DMS 273 treated with DMSO at 0.1 percent for 48 hours (cell line): ENCODE data around the gene NFKB1.
"Not testable (repeated sequence)": the region's sequence is repeated elsewhere in the genome, so short reads cannot be mapped to it uniquely, and the experiment has no call there.

Experiments
- DNase-seq: peaks from one replicate; lab custom pipeline; 2025; lab: John Stamatoyannopoulos, UW

Gene NFKB1

GRCh38 chr4:102567427-102567826 lies 66.3 kb downstream of the NFKB1 start:
- no peak for DNase-seq

GRCh38 chr4:102569200-102569599 lies 68.0 kb downstream of the NFKB1 start:
- no peak for DNase-seq

DNA sequence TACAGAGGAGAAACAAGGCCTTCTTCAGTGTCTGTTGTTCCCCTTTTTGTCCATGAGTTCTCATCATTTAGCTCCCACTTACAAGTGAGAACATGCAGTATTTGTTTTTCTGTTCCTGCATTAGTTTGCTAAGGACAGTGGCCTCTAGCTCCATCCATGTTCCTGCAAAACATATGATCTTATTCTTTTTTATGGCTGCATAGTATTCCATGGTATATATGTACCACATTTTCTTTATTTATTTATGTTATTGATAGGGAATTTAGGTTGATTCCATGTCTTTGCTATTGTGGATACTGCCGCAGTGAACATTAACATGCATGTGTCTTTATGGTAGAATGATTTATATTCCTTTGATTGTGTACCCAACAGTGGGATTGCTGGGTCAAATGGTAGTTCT lies 69.1 kb downstream of the NFKB1 start:
- DNase-seq = not testable (repeated sequence)

DNA sequence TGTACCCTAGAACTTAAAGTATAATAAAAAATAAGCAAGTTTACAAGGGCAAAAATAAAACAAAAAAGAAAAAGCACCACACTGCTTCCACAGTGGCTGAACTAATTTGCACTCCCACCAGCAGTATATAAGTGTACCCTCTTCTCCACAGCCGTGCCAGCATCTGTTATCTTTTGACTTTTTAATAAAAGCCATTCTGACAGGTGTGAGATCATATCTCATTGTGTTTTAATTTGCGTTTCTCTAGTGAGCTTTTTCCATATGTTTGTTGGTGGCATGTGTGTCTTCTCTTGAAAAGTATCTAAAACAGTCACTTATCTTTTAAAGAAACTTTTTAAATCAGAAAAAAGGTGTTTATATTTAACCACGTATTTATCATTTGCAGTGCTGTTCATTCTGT lies 71.3 kb downstream of the NFKB1 start:
- no peak for DNase-seq

GRCh38 chr4:102574317-102574716 lies 73.2 kb downstream of the NFKB1 start:
- no peak for DNase-seq

- DNase-seq = no peak
Observed at GRCh38 chr4:102575369-102576129, 74.4 kb downstream of the NFKB1 start.

DNA sequence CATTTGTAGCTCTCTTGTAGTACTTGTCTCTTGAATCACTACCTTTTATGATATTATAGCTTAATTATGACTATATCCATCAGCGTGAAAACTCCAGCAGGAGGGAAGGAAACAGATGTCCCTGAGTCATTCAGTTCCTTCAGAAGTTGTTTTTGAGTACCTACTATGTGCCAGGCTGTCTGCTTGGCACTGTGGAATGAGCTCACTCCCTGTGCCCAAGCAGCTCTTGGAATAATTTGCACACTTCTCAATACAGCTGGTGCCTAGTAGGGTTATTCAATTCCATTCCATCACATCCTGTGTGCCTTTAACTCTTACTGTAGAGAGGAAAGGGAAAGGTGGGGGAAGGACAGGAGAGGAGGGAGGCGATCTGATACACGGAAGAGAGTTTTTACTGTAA lies 77.1 kb downstream of the NFKB1 start:
- no peak for DNase-seq

- DNase-seq = no peak
Observed at GRCh38 chr4:102578819-102579218, 77.7 kb downstream of the NFKB1 start.

DNA sequence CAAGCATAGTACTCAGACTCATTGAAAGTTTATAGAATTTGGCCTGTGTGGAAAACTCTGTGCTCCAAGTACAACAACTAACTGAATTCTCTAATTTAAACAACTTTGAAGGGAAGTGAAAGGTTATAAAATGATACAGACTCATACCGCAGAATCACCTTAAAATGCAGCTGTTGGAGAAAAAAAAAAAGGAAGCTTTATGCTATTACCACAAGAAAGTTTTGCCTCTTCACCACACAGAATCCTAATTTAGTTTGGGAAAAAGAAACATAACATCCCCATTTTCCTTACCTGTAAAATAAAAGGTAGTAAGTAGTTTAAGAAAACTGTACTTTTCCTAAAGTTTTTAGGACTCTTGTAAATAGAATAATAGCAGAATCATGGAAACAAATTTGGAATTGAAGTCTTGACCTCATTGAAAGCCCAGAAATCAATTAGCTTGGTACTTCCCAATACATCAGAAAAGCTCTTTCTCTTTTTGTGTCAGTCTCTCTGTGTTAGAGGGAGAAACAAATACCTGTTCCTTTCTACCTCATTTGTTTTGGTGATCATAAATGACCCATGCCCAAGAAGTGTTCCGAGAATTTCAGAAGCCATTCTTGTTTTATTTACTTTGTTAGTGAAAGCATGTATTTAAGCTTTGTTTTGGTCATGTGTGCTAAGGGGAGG lies 78.8 kb downstream of the NFKB1 start:
- no peak for DNase-seq

- DNase-seq = no peak
Observed at GRCh38 chr4:102580463-102580842, 79.3 kb downstream of the NFKB1 start.

DNA sequence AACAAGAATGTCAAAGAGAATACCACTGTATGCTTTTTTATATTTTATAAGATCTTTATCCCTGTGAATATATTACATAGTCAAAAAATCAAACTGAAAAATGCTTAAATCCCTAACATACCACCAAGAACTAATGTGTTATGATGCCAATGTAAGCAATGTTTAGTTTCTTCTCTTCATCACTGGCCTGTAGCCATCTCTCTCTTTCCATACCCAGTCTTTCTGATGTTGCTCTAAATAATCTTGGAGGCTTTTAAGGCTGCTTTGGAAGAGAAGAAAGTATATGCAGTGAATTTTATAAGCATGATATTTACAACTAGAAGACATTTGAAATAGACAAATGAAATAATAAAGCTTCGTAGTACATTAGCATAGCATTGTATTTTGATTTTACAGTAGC lies 82.9 kb downstream of the NFKB1 start:
- DNase-seq = no peak

DNA sequence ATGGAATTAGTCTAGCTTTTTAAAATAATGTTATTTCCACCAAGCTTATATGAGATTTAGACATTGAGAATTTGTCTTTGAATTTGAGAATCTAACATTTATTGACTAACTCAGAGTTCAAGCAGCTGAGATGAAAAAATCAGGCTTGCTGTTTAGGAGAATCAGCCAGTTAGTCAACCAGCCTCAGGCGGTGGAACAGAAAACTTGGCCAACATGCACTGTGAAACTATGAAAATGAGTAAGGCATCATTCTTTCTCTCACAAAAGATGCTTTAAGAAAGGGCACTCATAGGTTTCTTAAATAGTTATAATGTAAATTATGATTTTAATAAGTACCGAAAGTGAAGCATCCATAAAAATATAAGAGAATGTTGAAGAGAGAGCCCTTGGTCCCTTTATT lies 84.2 kb downstream of the NFKB1 start:
- no peak for DNase-seq

- no peak for DNase-seq
Observed at GRCh38 chr4:102586002-102586643, 85.0 kb downstream of the NFKB1 start.

DNA sequence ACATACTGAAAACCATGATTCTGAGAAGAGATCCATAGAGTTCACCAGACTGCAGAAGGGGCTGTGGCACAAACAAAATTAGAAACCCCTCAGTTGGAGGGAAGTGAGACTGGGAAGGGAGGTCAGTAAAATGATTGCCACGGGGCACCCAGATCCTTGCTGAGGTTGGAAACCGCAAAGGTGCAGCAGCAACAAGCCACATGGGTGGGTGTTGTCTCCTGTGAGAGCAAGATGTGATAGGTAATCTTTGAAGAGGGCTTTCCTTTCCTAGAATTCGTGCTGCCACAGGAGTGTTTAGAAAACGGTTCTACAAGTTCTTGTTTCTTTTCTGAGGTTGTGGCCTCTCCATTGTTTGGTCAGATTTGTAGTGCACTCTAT lies 85.5 kb downstream of the NFKB1 start:
- DNase-seq = no peak

- DNase-seq = no peak
Observed at GRCh38 chr4:102589743-102590142, 88.6 kb downstream of the NFKB1 start.

DNA sequence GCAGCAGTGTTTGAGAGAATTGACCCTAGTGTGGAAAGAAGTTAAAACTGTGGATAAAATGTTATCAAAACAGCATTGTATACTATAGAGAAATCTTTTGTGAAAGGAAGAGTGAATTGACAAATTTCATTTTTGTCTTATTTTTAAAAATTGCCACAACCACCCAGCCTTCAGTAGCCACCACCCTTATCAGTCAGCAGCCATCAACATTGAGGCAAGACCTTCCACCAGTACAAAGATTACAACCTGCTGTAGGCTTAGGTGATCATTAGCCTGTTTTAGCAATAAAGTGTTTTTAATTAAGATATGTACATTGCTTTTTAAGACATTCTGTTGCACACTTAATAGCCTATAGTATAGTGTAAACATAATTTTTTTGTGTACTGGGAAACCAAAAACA lies 91.1 kb downstream of the NFKB1 start:
- no peak for DNase-seq

DNA sequence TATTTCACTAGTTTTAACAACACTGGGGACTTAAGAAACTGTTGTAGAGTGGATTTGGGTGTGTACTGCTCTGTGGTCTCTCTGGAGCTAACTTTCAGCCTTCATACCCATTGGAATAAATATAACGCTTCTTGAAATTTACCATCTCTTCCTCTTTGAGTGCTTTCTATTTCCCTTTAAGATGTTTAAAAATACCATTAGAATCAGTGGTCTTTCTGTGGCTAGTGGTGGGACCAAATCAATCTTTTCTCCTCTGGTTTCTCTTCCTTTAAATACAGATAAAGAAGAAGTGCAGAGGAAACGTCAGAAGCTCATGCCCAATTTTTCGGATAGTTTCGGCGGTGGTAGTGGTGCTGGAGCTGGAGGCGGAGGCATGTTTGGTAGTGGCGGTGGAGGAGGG lies 92.0 kb downstream of the NFKB1 start:
- no peak for DNase-seq

GRCh38 chr4:102594000-102594399 lies 92.8 kb downstream of the NFKB1 start:
- no peak for DNase-seq

DNA sequence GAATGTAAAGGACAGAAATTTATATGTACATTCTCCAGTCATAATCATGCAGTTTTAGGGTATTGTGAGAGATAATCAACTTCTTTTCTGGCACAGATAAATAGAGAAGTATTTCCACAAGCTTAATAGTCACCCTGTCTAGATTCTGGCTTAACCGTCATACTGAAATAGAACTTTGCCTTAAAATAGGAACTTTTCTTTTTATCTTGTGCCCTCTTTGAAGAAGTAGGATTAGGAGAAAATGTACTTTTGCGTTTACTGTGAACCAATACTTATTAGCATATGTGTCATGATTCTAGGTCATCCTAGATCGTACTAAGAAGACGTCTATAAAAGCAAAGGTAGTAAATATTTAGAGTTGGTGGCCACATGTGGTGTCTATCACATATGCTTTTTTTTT lies 95.4 kb downstream of the NFKB1 start:
- no peak for DNase-seq

- no peak for DNase-seq
Observed at GRCh38 chr4:102598086-102598761, 97.1 kb downstream of the NFKB1 start.

DNA sequence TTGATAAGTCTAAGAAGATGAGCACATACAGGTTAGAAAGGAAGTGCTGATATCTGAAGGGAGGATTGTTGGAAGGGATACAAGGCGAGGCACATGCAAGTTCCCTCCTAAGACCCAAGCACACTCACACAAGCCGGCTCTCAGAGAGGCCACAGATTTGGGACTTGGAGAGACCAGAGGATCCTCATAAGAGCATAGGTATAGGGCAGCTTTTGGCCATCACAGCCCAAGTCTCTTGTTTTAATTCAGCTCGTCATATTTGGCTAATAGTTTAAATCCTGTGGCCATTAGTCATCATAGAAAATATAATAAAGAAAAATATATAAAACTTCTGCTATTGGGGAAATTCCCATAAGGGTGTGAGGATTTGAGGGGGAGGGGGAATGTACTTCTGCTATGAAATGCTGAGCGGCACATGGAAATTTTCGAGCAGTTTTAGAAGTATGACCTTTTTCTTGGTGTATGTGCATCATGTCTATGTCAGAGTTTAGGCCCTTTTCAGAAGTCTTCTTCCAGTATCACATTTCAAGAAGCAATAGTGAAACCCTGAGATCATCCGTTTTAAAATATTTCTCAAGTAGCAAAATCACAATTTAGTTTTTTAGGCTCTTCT lies 97.7 kb downstream of the NFKB1 start:
- DNase-seq = no peak

- no peak for DNase-seq
Observed at GRCh38 chr4:102599455-102599854, 98.3 kb downstream of the NFKB1 start.
